ENCODE measurements around the gene BAD. TPM values are rescaled to one million over a fixed set of nuclear protein-coding genes. Genes with fewer than 3 reads are reported as not detected.

The BAD gene
- total and polyA plus RNA-seq, 10 of the 15 experiments (the other 5 are each of a cell fraction or from before 2014, with no cell fraction given) = 1.5 to 67.2 (median 39.6) TPM

DNA sequence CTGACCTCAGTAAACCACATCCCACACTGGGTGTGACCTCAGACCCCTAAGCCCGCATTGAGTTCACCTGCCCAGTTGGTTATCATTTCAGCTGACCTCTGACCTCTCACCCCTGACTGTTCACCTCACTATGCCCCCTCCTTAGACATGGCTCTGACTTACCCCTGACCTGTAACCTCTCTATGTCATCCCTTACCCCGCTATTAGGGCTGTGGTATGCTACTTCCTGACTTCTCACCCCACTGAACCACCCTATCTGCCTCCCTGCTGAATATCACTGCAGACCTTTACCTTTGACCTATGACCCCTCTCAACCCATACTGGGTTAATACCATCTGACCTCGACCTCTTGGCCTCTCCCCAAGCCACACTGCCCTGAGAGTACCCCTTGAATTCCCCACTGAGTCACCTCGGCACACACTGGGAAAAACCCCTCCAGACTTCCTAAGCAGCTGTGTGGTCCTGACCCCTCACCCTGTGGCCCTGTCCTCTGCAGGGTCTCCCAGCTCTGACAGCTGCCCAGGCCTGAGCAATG lies 24.9 kb downstream of the BAD start (continued):
- TF ChIP-seq JUNB (IDR thresholded peaks at IDR 0.05) = no peak
- TF ChIP-seq CHD2 (IDR thresholded peaks at IDR 0.05; ENCODE audit: borderline replicate concordance, low read depth, low read length) = no peak
- peak; percentile 99 for TF ChIP-seq NR2F1 (conservative IDR thresholded peaks at IDR 0.05)
- TF ChIP-seq CREM (IDR thresholded peaks at IDR 0.05; ENCODE audit: low read depth) = 0 out of 2 replicates have a peak, but pooled peaks have one; percentile 7

DNA sequence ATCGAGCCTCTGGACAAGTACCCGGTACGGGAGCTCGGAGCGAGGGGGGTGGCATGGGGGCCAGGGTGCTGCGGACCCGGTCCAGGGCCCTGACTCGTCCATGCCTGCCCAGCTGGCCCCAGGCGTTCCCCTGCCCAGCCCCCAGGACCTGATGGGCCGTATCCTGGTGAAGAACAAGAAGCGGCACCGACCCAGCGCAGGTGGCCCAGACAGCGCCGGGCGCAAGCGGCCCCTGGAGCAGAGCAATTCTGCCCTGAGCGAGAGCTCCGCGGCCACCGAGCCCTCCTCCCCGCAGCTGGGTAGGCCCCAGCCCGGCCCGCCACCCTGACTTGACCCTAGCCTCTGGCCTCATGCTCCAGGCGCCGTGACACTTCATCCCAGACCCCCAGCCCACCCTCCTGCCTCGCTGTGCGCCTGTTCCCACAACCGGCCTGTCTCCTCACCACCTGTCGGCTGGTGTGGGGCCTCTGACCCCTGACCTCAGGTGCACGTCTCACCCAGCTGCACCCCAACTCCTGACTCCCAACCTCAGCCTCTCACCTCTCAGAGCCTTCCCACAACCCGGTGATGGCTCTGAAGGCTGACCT lies 25.4 kb downstream of the BAD start:
- Histone ChIP-seq H3K79me2 (ENCODE audit: control insufficient read depth, insufficient read depth, low read length) (no peaks in the 10 kb centered on the region), H3K4me2 (ENCODE audit: control insufficient read depth, insufficient read depth) (no peak overlapping the region), H3K9ac (ENCODE audit: control insufficient read depth, insufficient read depth, low read length) (no peak overlapping the region), H3K27me3 (replicated peaks in 1 of 2; ENCODE audit: control insufficient read depth in 2 of 2, insufficient read depth in 2 of 2, low read length in 1 of 2) (no peaks in the 10 kb centered on the region), H3K4me3 (no peak overlapping the region), H3K9me3 (replicated peaks; ENCODE audit: control insufficient read depth, insufficient read depth, low read length) (no peaks in the 10 kb centered on the region), H2AFZ (ENCODE audit: control insufficient read depth, low read depth, low read length) (no peak overlapping the region), H3K27ac (ENCODE audit: control insufficient read depth, insufficient read depth) (0 out of 2 replicates have a peak overlapping the region, but pooled peaks have one; percentile 17), H3K4me1 (ENCODE audit: control insufficient read depth, insufficient read depth, low read length) (peaks cover 11% of the 10 kb centered on the region), H3K36me3 (ENCODE audit: control insufficient read depth in 2 of 2, insufficient read depth in 2 of 2, low read length in 1 of 2) (peaks cover 0 to 5% of the 10 kb centered on the region in 2 experiments; a peak in 2 of 4 replicates), H4K20me1 (ENCODE audit: control insufficient read depth, insufficient read depth) (no peaks in the 10 kb centered on the region)
- ATAC-seq (no peak), DNase-seq (ENCODE audit: low read depth, low spot score) (no peak), FAIRE-seq (no peak)
- CTCF ChIA-PET = no interaction called here
- POLR2A ChIA-PET = interaction anchor here (0.8 to 1.9 kb wide), 2 partner anchors 8 to 14 kb away, joined by 4 to 7 read pairs; no protein-coding TSS in a partner anchor
- in situ Hi-C loops (cut with MboI) = no loop called here
- BruUV-seq (replicated peaks) = no TSS peak
- SMC1A ChIA-PET (ENCODE audit: uncharacterized antibody, unreplicated experiment) = interaction anchor here (0.5 to 1.2 kb wide), 2 partner anchors 36 to 54 kb away, joined by 3 to 4 read pairs; no protein-coding TSS in a partner anchor
- 93% methylated on average over 27 of the region's 32 CpGs for WGBS (ENCODE audit: insufficient coverage, insufficient replicate concordance, low lambda C conversion rate, missing lambda C conversion rate)
- RAD21 ChIA-PET (ENCODE audit: unreplicated experiment) = no interaction called here
- intact Hi-C loops (cut with micrococcal nuclease; ENCODE audit: unreplicated experiment) = no loop called here
- no peak for TF ChIP-seq TCF12 (IDR thresholded peaks at IDR 0.05; ENCODE audit: low read depth, low read length)
- TF ChIP-seq JUND (IDR thresholded peaks at IDR 0.05; ENCODE audit: low read depth, low read length) = no peak
- TF ChIP-seq EZH2 (IDR thresholded peaks at IDR 0.05; ENCODE audit: borderline replicate concordance, control insufficient read depth, low read depth, low read length) = no peak
- no peak for TF ChIP-seq ASH2L (IDR thresholded peaks at IDR 0.05; ENCODE audit: borderline replicate concordance, low read depth)
- no peak for TF ChIP-seq SRF (IDR thresholded peaks at IDR 0.05; ENCODE audit: low read depth in 2 of 2, low read length in 2 of 2)
- TF ChIP-seq LARP7 (IDR thresholded peaks at IDR 0.05) = no peak
- no peak for TF ChIP-seq SMARCA5 (IDR thresholded peaks at IDR 0.05)
- no peak for TF ChIP-seq GATAD2B (conservative IDR thresholded peaks at IDR 0.05; ENCODE audit: low read depth)
- TF ChIP-seq SREBF2 (IDR thresholded peaks at IDR 0.05; ENCODE audit: low read length) = no peak
- TF ChIP-seq, protein P1, sequence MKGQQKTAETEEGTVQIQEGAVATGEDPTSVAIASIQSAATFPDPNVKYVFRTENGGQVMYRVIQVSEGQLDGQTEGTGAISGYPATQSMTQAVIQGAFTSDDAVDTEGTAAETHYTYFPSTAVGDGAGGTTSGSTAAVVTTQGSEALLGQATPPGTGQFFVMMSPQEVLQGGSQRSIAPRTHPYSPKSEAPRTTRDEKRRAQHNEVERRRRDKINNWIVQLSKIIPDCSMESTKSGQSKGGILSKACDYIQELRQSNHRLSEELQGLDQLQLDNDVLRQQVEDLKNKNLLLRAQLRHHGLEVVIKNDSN (IDR thresholded peaks at IDR 0.05; ENCODE audit: borderline replicate concordance, extremely low read length, insufficient read depth, low read depth, low read length) = no peak
- TF ChIP-seq NR2F1 (conservative IDR thresholded peaks at IDR 0.05) = no peak
- TF ChIP-seq FOXM1 (IDR thresholded peaks at IDR 0.05; ENCODE audit: low read depth, low read length) = no peak
- TF ChIP-seq, protein P2, sequence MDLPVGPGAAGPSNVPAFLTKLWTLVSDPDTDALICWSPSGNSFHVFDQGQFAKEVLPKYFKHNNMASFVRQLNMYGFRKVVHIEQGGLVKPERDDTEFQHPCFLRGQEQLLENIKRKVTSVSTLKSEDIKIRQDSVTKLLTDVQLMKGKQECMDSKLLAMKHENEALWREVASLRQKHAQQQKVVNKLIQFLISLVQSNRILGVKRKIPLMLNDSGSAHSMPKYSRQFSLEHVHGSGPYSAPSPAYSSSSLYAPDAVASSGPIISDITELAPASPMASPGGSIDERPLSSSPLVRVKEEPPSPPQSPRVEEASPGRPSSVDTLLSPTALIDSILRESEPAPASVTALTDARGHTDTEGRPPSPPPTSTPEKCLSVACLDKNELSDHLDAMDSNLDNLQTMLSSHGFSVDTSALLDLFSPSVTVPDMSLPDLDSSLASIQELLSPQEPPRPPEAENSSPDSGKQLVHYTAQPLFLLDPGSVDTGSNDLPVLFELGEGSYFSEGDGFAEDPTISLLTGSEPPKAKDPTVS (IDR thresholded peaks at IDR 0.05; ENCODE audit: low read depth, low read length) = no peak
- no peak for TF ChIP-seq SUPT20H (IDR thresholded peaks at IDR 0.05; ENCODE audit: borderline replicate concordance, control insufficient read depth, low read depth, low read length)
- TF ChIP-seq NFYB (IDR thresholded peaks at IDR 0.05; ENCODE audit: insufficient read depth, low read depth, low read length) = no peak
- no peak for TF ChIP-seq KDM1A (IDR thresholded peaks at IDR 0.05; ENCODE audit: borderline replicate concordance)
